Measurements from ENCODE around the gene IFIT3. TPM values are rescaled to one million over a fixed set of nuclear protein-coding genes. Genes with fewer than 3 reads are reported as not detected.
A peak's percentile ranks its signal among the peaks of the same experiment; 100 is the strongest.
"Not testable (repeated sequence)": the region's sequence is repeated elsewhere in the genome, so short reads cannot be mapped to it uniquely, and the experiment has no call there.

IFIT3 gene
- total RNA-seq, 1 donor from 2014 or later = not detected

GRCh38 chr10:89283025-89283935, 44.5 kb upstream of the IFIT3 start:
- no peak overlapping the region for H3K4me3 ChIP-seq
- peaks cover 16% of the 10 kb centered on the region for H3K4me1 ChIP-seq
- no peaks in the 10 kb centered on the region for H3K79me2 ChIP-seq (ENCODE audit: low read depth)
- H2AFZ ChIP-seq (replicated peaks) = peak overlapping the region; percentile 94
- H3F3A ChIP-seq (ENCODE audit: low read depth) = no peaks in the 10 kb centered on the region
- H4K20me1 ChIP-seq (ENCODE audit: low read depth) = no peaks in the 10 kb centered on the region
- peak overlapping the region; percentile 12 for H3K4me3 Mint-ChIP-seq
- TF ChIP-seq EZH2 (IDR thresholded peaks at IDR 0.05) (no peak), CTCF (IDR thresholded peaks at IDR 0.05) (no peak), EZH2phosphoT487 (IDR thresholded peaks at IDR 0.05) (no peak)
- H3K27me3 ChIP-seq = no peaks in the 10 kb centered on the region
- no peaks in the 10 kb centered on the region for H3K36me3 Mint-ChIP-seq
- DNase-seq (ENCODE audit: low spot score) = no peak
- no peaks in the 10 kb centered on the region for H3K36me3 ChIP-seq
- peaks cover 27% of the 10 kb centered on the region for H3K4me1 Mint-ChIP-seq
- H3K9me3 ChIP-seq (ENCODE audit: low read depth) = no peaks in the 10 kb centered on the region
- no peak overlapping the region for H3K27ac ChIP-seq
- H3K4me2 ChIP-seq = peak overlapping the region; percentile 51
- peak overlapping the region; percentile 79 for H3K27ac Mint-ChIP-seq
- H3K9me3 Mint-ChIP-seq = no peaks in the 10 kb centered on the region
- H3K27me3 Mint-ChIP-seq (ENCODE audit: insufficient read depth, low read depth) = peaks cover 2% of the 10 kb centered on the region
- H3K9ac ChIP-seq = no peak overlapping the region

- peak overlapping the region; percentile 78 for H3K27ac Mint-ChIP-seq
- no peaks in the 10 kb centered on the region for H3K9me3 ChIP-seq (ENCODE audit: low read depth)
- peak overlapping the region; percentile 60 for H3K4me3 Mint-ChIP-seq
- H3K36me3 Mint-ChIP-seq = no peaks in the 10 kb centered on the region
- no peaks in the 10 kb centered on the region for H3K9me3 Mint-ChIP-seq
- no peaks in the 10 kb centered on the region for H3K79me2 ChIP-seq (ENCODE audit: low read depth)
- H3F3A ChIP-seq (ENCODE audit: low read depth) = peaks cover under 1% of the 10 kb centered on the region
- H2AFZ ChIP-seq (replicated peaks) = peak overlapping the region; percentile 94
- H3K4me3 ChIP-seq = no peak overlapping the region
- no peak overlapping the region for H3K27ac ChIP-seq
- H3K4me2 ChIP-seq = peak overlapping the region; percentile 51
- peaks cover 25% of the 10 kb centered on the region for H3K4me1 Mint-ChIP-seq
- H3K27me3 Mint-ChIP-seq (ENCODE audit: insufficient read depth, low read depth) = peaks cover 2% of the 10 kb centered on the region
- no peaks in the 10 kb centered on the region for H4K20me1 ChIP-seq (ENCODE audit: low read depth)
- no peaks in the 10 kb centered on the region for H3K27me3 ChIP-seq
- no peaks in the 10 kb centered on the region for H3K36me3 ChIP-seq
- H3K4me1 ChIP-seq = peaks cover 14% of the 10 kb centered on the region
- DNase-seq (ENCODE audit: low spot score) = peak; percentile 21
- TF ChIP-seq EZH2 (IDR thresholded peaks at IDR 0.05) (no peak), EZH2phosphoT487 (IDR thresholded peaks at IDR 0.05) (no peak), CTCF (IDR thresholded peaks at IDR 0.05) (no peak)
- no peak overlapping the region for H3K9ac ChIP-seq
These were observed 43.8 kb upstream of the IFIT3 start for GRCh38 chr10:89283936-89284475.

GRCh38 chr10:89284711-89285110, 43.1 kb upstream of the IFIT3 start:
- H3K9ac ChIP-seq; H3K27ac ChIP-seq; DNase-seq (ENCODE audit: low spot score); H4K20me1 ChIP-seq (ENCODE audit: low read depth); H3K36me3 ChIP-seq; H3K4me3 ChIP-seq; H3F3A ChIP-seq (ENCODE audit: low read depth); H3K9me3 Mint-ChIP-seq; H3K36me3 Mint-ChIP-seq; H3K27me3 Mint-ChIP-seq (ENCODE audit: insufficient read depth, low read depth); H2AFZ ChIP-seq (replicated peaks); H3K9me3 ChIP-seq (ENCODE audit: low read depth); H3K4me2 ChIP-seq; H3K4me3 Mint-ChIP-seq; H3K27me3 ChIP-seq; H3K79me2 ChIP-seq (ENCODE audit: low read depth): not testable (repeated sequence)
- H3K4me1 ChIP-seq = peaks cover 21% of the 10 kb centered on the region
- Mint-ChIP-seq H3K4me1 (peaks cover 25% of the 10 kb centered on the region), H3K27ac (peak overlapping the region; percentile 51)

- not testable (repeated sequence) for H3F3A ChIP-seq (ENCODE audit: low read depth); H3K9ac ChIP-seq; H3K36me3 ChIP-seq; H3K4me3 ChIP-seq; DNase-seq (ENCODE audit: low spot score); H3K36me3 Mint-ChIP-seq; H3K79me2 ChIP-seq (ENCODE audit: low read depth); H3K9me3 Mint-ChIP-seq; H3K27me3 Mint-ChIP-seq (ENCODE audit: insufficient read depth, low read depth); H3K27me3 ChIP-seq; H4K20me1 ChIP-seq (ENCODE audit: low read depth); H3K27ac ChIP-seq; H3K27ac Mint-ChIP-seq; H2AFZ ChIP-seq (replicated peaks); H3K9me3 ChIP-seq (ENCODE audit: low read depth); H3K4me2 ChIP-seq; H3K4me3 Mint-ChIP-seq
- H3K4me1 Mint-ChIP-seq = peaks cover 25% of the 10 kb centered on the region
- peaks cover 27% of the 10 kb centered on the region for H3K4me1 ChIP-seq
These were observed 42.5 kb upstream of the IFIT3 start for GRCh38 chr10:89285303-89285702.

All from neural progenitor cell (in vitro differentiated cells).